GM12801 (cell line): ENCODE results near the gene APOA4.

Experiments
- TF ChIP-seq, protein P1 (sequence below): IDR thresholded peaks from one replicate; pipeline ENCODE4 v1.5.1; 2011; ENCODE audit warnings: control low read depth; ENCODE audit not compliant: insufficient read length; ENCODE audit errors: extremely low read depth

The APOA4 gene

DNA sequence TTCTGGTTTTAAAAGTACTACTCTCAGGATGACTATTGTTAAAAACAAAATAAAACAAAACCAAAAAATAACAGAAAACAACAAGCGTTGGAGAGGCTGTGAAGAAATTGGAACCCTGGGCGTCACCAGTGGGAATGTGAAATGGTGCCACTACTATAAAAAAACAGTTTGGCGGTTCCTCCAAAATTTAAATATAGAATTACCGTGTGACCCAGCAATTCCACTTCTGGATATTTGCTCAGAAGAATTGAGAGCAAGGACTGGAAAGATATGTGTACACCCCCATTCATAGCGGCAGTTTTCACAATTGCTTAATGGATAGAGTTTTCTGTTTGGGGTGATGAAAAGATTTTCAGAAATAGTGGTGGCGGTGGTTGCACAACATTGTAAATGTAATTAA, 8.6 kb downstream of the APOA4 start:
- TF ChIP-seq, protein P1, sequence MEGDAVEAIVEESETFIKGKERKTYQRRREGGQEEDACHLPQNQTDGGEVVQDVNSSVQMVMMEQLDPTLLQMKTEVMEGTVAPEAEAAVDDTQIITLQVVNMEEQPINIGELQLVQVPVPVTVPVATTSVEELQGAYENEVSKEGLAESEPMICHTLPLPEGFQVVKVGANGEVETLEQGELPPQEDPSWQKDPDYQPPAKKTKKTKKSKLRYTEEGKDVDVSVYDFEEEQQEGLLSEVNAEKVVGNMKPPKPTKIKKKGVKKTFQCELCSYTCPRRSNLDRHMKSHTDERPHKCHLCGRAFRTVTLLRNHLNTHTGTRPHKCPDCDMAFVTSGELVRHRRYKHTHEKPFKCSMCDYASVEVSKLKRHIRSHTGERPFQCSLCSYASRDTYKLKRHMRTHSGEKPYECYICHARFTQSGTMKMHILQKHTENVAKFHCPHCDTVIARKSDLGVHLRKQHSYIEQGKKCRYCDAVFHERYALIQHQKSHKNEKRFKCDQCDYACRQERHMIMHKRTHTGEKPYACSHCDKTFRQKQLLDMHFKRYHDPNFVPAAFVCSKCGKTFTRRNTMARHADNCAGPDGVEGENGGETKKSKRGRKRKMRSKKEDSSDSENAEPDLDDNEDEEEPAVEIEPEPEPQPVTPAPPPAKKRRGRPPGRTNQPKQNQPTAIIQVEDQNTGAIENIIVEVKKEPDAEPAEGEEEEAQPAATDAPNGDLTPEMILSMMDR: no peak

DNA sequence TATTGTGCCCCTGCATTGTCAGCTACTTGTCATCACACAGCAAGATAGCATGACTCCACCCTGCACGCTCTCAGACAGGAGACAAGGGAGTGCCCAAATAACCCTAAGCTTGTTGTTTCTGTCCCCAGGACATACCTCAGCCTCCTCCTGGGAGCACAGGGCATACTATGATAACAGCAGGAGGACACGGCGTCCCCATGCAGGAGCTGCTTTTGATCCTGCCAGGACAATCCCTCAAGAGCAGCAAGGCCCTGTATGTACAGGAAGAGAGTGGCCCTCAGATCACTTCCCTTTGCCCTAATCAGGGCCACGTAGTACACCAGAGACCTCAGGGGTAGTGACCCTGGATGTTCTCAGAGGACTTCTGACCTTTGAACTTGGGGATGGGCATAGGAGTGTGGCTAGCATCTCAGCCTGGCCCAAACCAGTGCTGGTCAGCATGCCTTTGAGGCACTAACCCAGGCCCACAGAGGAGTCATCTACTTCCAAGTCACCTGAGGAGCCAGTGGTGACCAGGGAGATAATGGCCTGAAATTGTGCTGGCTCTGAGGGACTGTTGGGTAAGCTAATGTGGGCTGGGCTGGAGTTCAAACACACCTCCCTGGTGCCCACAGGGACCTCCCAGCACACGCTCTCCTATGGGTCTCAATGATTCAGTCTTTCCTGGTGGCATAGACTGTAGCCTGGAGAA, 9.2 kb downstream of the APOA4 start:
- TF ChIP-seq, protein P1: no peak

DNA sequence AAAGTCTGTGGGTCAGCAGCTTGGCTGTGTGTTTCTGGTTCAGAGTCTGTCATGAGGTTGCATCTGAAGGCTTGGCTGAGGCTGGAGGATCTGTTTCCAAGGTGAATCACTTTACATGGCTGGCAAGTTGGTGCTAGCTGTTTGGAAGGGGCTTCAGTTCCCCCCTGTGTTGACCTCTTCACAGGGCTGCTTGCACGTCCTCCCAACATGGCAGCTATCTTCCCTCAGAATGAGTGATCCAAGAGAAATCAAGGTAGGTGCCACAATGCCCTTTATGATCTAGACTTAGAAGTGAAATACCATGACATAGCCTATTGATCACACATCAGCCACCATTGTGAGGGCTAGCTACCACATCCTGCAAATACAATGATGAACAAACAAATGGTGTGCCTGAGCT, 9.9 kb downstream of the APOA4 start:
- TF ChIP-seq, protein P1: no peak

DNA sequence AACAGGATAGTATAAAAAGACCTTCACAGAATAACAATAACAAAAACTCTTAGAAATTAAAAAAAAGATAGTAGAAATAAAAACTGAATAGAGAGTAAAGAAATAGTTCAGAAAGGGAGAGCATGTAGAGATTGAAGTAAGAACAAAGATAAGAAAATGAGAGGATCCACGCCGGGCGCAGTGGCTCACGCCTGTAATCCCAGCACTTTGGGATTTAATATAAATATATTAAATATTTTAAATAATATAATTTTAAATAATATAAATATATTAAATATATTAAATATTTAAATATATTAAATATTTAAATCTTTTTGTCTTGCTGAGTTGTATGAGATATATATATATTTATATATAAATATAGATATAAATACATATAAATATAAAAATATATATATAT, 11.0 kb downstream of the APOA4 start:
- TF ChIP-seq, protein P1: no peak

DNA sequence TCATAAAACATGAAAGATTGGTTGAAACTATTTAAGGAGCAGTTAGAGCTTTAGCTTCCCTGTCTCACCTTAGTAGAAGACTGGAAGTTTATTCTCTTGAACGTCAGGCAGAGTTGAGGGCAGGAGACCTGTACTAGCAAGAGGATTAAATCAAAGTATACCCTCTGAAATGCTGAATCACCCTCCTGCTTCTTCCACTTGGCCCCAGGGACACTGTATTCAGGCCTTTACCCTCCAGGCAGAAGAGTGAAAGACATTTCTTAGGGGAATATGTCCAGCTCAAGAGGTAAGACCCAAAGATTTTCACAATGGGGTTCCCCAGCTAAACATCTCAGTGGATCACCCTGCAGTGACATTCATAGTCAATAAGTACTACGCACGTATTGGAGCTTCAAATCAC, 11.9 kb downstream of the APOA4 start:
- TF ChIP-seq, protein P1: no peak

DNA sequence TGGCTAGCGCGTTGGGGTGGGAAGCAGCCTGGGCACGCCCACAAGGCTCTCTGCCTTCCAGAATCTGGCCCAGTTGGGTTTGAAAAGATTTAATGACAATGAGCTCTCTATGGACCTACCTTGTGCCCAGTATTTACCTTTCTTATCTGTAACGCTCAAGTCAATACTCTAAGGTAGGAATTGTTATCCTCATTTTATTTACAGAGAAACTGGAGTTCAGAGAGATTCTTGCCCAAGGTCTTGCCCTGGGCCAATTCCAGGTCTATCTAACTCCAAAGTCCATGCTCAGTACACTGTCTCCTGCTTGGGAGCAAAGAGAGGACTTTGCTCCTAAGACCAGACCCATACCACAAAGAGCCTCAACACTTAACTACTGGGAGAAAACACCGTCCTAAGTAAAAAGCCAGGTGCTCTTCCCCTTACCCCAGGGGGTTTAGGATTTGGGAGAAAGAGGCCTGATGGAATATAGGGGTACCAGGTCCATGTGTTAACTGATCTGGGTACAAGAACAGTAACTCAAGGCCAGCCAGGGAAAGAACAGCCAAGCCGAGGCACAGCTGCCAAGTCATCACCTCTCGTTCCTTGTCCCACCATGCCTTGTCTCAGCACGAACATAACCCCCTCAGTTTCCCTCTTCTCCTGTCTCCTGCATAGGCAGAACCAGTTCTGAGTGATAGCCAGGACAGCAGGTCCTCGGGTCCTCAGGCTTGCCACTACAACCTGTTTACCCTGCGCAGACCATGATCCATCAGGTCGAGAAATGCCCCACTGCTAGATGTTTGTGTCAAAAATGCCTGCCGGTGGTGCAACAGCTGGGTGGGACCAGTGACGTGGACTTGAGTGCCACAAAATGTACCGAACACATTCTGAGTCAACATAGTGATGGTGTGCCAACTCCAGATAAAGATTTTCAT, 14.6 kb downstream of the APOA4 start:
- TF ChIP-seq, protein P1: no peak

DNA sequence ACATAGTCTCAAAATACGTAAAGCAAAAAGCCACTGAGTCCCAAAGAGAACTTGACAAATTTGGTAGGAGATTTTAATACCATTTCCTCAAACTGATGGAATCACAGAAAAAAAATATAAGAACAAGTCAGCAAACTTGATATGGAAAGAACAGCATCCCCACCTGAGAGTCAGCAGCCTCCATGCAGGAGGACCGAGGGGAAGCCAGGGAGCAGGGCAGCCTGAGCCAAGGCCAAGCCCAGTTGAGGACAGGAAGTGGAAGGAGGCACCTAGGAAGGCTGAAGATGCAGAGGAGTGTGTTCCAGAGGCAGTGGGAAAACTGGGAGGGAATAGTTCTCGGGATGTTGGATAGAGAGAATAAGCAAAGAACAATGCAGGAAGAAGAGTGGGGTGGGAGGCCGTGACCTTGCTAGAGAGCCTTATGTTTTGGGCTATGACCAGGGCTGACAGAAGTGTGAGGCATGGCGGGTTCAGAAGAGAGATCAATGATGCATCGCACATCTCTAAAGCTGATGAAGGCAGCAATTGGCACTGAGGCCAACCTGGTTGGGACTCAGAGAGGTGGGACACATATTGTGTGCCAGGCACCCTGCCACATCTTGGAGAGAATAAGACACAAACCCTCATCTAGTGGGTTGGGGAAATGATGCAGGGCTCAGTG, 15.4 kb downstream of the APOA4 start:
- TF ChIP-seq, protein P1: no peak
